Stimulated activated CD4-positive, alpha-beta T cell treated with anti-CD3 and anti-CD28 coated beads, Interleukin-15, amount 100 ng/mL, for 48 hours (primary cell): Measurements from ENCODE around the gene DICER1.
"Not testable (repeated sequence)": the region's sequence is repeated elsewhere in the genome, so short reads cannot be mapped to it uniquely, and the experiment has no call there.

ENCODE experiments used
- DNase-seq, 2 donors: peaks; one replicate each; pipeline ENCODE4 v3.0.0-alpha.2; 2020; ENCODE audit warnings: low read depth in 2 of 2

Gene DICER1

DNA sequence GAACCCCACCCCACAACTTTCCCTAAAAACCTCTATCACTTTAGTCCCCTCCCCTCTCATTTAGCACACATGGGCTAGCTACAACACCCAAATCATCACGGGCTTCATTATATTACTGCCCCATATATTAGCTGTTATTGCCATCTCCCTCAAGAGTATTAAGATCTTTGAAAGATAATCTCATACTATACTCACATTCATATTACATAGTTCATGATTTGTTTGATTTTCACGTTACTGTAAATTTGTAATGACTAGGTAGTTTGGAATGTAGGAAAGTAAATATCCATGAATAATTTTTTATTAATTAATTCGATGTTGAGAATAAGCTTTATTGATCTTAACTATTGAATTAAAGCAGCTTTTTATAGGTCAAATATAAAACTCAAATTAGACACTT, 7.9 kb downstream of the DICER1 start:
- DNase-seq = no peak

DNA sequence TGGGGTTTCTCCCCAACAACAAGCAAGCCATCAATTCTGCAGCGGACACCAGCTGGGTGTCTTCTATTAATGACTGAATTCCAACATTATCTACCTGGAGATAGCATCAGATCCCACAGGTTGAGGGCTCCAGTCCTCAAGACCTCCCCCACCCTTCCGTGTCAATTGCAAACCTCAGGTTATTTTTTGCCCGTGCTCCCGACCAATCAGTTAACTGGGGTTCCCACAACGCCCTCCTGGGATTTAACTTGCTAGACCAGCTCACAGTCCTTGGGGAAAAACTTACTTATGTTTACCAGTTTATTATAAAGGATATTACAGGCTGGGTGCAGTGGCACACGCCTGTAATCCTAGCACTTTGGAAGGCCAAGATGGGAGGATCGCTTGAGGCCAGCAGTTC, 9.7 kb downstream of the DICER1 start:
- no peak for DNase-seq

DNA sequence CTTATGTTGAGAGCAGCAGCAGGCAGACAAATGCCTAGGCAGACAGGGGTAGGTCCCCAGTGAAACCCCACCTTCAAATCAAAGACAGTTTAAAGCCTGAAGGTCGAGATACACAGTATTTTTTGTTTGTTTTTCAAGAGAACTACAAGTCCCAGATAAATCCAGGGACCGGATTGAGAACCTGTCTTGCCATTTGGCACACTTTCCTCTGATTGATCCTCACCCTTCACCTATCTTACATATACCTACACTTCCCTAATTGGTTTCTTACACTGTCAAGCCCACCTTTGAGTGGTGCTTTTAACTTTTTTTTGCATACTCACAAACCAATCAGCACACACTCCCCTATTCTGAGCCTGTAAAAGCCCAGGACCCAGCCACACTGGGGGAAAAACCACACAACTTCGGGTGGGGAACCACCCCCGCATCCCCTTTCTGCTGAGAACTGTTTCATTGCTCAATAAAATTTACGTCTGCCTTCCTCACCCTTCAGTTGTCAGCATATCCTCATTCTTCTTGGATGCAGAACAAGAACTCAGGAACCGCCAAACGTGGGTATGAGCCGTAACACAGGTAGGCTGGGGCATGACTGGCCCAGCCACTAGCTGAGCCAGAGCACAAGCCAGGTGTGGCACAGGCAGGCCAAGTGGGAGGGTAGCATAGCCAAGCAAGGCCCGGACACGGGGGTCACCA, 11.1 kb downstream of the DICER1 start:
- DNase-seq = no peak

DNA sequence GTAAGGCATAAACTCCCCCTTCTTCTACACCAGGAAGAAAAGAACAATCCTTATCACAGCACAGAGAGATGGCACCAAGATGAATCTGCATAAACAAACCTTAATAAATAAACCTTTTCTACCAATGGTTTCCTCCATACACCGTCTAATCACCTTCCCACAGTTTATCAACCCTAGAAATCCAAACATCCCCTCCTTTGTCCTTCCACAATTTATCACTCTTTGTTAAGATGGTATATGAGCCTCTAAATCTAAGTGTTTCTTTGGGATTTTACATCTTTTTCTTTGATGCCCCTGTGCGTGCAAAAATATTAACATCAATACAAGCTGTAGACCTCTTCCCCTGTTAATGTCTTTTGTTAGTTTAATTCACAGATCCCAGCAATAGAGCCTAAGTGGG, 12.5 kb downstream of the DICER1 start:
- DNase-seq = no peak

DNA sequence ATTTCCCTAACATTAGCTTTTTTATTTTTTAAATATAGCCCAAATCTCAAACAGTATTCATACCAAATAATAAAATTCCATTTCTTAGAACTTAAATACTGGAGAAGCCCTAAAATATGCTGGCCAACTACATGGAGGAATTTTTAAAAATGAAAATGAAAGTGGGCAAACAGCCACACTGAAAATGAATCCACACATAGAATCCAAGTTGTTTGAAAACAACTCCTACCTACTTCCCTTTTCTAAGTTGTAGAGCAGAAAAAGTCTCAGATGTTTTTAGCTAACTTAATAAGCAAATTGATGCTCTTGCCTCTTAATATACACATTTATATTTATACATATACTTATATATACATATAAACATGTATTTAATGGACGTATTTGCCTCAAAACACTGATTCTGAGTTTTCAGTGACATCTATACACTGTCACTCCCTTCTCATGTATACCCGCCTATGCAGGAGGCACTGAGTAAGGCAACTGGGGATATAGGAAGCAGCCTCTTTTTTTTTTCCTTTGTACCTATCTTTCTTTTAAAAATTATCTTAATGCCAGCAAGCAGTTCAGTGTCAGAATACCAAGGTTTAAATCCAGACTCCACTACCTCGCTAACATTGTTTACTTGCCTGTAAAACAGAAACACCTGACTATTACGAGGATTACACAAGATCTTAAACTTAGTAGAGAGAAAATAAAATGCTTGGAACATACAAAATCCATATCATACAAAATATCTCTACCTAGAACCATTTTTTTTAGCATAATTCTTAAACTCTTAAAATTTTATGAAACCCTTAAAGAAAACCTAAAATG, 13.3 kb downstream of the DICER1 start:
- DNase-seq = no peak

DNA sequence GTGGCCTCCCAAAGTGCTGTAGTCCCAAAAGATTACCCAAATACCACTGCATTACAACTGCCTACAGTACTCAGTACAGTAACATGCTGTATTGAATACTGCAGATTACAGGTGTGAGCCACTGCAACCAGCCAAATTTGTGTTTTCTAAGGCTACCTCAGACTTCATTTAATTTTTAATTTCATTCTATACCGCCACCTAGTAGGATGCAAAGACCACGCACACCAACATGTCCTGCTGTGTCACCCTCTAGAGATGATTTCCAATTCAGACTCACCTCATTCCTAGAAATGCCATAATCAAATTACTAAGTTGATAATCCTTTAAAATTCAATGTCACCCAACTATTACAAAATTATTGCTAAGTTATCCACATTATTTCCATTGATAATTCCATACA, 15.1 kb downstream of the DICER1 start:
- no peak for DNase-seq

DNA sequence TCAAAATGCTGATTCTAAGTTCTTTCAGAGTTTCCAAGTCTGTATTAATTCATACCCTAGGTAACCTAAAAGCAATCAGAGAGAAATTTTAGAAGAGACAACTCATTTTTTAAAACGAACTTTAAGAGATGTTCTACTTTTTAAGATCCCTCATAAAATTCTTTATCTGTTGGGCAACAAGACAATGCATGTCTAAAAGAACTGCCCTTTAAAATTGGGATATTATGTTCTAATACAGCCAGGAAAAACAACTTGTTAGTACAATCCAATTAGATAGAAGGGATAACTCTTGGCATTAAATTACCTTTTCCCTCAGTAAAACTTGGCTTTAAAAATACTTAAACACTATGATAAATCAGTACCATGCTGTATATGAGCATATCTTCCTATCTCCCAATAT, 15.6 kb downstream of the DICER1 start:
- DNase-seq = no peak

DNA sequence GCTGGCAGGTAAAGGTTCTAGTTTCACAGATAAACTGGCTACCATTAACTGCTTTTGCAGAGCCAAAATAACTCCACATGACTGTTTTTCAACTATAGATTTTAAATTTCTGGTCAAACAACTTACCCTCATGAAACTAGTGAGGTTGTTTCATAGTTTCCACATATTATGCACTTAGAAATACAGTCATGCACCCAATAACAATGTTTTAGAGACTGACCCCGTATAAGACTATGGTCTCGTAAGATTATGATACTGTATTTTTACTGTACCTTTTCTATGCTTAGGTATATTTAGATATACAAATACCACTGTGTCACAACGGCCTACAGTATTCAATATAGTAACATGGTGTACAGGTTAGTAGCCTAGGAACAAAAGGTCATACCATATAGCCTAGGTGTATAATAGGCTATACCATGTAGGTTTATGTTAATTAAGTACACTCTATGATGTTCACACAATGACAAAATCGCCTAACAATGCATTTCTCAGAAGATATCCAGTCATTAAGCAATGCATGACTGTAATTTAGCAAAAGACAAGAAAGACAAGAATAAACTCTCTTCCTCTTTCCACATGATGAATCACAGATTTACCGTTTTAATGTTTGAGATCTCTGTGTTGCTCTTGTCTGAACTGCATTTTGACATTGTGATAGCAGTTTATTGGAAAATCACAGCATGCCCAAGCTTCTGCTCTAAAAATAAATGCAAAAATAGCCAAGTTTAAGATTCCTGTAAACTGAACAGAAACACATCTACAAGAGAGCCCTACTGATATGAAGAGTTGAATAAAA, 17.1 kb downstream of the DICER1 start:
- DNase-seq = no peak

DNA sequence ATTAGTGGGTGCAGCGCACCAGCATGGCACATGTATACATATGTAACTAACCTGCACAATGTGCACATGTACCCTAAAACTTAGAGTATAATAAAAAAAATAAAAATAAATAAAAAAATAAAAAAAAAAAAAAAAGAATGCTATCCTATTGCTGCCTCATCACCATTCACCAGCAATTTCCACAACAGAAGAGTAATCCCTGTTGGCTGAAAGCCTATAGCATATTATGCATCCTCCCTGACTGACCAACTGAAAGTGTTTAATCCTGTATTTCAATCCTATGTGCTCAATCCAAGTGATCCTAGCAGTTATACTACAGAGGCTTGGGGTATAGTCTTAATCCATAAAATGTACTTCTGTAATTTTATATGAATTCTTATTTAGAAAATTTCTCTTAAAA, 18.5 kb downstream of the DICER1 start:
- no peak for DNase-seq

DNA sequence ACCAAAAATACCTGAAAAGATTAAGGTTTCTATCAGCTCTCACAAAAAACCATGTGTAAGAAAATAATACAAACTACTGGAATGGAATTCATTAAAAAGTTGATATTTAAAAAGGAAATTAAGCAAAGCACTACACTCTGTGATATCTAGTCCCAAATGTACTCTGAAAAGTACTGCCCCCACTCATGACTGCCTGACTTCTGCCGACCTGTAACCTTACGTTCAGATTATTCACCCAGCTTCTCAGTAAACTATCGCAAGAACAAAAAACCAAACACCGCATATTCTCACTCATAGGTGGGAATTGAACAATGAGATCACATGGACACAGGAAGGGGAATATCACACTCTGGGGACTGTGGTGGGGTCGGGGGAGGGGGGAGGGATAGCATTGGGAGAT, 18.9 kb downstream of the DICER1 start:
- DNase-seq = not testable (repeated sequence)

DNA sequence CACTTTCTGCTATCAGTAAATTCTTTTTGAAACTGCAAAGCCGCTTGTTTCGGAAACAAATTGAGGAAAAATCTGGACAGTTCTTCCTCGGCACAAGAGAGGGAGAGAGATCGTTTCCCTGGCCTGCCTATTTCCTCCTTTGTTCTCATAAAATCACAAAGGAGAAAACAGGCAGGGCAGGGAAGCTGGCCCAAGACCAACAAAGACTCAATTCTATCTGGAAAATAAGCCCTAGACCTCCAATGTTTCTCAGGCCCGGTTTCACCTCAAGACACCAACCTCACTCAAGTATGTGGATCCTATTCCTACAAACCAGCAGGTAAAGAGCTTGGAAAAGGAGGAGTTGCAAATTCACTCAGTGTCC, 19.5 kb downstream of the DICER1 start:
- DNase-seq = no peak

DNA sequence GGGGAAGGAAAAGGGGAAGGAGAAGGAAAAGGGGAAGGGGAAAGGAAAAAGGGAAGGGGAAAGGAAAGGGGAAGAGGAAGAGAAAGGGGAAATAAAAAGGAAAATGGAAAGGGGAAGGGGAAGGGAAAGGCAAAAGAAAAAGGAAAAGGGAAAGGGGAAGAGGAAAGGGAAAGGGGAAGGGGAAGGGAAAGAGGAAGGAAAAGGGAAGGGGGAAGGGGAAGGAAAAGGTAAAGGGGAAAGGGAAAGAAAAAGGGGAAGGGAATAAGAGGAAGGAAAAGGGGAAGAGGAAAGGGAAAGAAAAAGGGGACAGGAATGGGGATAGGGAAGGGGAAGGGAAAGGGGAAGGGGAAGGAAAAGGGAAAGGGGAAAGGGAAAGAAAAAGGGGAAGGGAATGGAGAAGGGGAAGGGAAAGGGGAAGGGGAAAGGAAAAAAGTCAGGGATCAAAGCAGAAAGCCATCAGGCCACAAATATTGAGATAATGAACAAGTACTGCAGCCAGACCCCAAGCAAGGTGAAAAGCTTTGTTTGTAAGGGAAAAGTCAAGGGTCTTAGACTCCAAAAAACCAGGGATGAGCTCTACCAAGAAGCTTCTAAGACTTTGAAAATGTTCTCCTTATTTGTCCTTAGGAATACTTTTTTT, 20.0 kb downstream of the DICER1 start:
- DNase-seq = no peak

DNA sequence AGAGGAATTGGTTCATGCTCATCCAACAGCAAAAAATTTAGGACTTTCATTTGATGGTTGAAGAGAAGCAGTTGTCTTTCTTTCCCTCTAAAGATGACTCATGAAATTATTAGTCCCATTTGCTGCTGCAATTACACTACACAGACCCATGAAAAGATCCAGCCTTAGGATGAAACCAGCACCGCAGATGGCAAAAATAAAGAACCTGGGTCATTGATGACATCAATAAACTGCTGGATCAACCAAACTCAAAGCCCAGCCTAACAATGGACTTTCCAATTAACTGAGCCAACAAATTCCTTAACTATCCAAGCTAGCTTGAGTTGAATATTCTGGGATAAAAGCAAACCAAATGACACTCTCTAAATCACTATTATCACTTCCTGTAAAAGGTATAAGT, 20.7 kb downstream of the DICER1 start:
- no peak for DNase-seq

DNA sequence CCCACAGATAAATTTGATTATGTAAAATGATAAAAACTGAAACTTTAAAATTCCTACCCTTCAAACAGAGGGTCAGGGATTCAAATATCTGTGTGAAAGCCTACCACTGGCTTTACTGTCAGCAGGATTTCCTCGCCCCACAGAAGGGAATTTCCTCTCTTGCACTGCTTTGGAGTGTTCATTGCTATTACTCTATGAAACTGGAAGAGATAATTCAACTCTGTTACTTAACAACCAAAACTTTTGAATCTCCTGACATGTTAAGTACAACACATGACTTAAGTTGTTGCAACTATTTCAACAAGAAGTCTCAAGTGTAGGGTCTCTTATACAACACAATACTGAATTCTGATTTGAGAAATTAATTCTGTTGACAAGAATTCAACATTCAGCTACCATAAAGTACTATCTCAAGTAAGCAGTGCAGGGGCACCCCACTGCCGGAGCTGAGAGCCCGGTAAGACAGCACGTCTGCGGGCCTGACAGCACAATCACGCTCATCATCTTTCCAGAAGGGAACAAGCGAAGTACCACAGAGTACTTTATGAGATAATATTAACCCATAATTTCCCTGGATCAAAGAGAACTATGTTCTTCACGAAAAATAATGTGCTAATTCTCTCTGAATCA, 22.9 kb downstream of the DICER1 start:
- DNase-seq = no peak

DNA sequence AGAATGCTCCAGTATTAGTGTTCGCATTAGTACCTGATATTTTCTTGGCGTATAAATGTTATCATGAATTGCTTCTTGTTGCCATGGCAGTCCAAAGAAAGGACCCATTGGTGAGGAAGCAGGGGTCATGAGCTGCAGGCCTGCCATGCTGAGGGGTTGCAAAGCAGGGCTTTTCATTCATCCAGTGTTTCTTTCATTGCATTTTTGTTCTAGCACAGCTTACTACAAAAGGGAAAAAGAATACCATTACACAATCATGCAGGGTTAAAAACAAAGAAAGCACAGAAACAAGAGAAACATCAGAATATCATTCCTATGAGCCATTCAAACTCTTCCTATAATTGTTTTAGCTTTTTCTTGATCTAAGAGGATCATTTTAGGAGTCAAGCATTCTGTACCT, 24.0 kb downstream of the DICER1 start:
- no peak for DNase-seq

DNA sequence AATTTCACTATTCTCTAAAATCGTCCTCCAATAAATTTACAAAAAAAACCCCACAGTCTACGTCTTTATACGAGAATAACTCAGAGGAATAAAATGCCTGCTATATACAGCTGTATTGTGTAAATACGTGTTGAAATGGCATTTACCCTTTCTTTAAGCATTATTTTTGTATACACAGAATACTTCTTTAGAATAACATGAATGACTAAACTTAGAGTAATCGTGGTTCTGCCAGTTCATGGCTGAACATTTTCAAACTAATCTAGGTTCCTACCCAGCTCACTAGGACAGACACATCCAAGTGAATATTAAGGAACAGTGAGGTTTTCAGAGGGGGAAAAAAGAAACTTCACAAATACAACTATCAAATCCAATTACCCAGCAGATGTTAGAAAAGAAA, 24.6 kb downstream of the DICER1 start:
- no peak for DNase-seq

DNA sequence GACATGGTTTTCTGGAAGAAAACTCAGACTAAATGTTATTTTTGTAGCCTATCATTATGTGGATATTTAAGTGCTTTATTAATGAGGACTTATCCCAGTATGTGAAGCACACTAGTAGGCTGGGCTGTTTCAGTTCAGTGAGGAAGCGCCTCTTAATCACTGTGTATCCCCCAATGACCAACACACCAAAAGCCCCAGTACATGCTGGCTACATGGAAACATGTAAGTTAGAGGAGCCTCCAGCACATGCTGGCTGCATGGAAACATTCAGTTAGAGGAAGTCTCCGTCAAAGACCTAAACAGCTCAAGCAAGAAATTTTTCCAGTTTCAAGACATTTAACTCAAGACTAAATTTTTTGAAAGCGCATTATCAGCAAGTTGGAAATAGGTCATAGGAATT, 26.8 kb downstream of the DICER1 start:
- DNase-seq = no peak

DNA sequence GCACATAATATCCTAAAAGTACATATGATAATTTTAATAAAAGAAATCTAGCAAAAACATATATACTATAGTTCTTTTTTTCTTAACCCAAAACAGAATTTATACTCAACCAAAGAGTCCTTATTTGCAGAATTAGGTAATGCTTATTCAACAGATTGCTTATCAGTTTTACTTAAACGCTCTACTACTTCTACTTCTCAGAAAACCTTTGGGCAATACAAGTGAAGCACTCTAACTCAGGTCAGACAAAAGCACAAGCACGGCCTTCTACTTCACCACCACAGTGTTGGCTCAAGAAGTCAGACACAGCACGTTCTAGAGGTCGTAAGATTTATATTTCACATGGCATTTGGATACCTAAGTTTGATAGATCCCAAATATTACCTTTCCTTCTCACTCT, 29.2 kb downstream of the DICER1 start:
- DNase-seq = no peak

DNA sequence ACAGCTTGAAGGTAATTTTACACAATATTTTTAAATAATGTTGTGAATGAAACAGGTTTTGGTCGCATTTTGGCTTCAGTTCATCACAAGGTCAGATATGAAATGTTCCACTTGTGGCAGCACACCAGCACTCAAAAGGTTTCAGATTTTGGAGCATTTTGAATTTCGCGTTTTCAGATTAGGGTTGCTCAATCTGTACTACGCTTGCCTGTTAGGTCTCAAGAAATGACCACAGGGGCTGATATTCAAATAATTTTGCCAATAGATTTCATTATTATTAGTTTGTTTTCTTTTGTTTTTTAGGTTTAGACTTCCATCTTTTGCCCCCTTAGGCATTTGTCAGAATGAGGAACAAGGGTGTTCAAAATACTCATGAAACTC, 29.8 kb downstream of the DICER1 start:
- no peak for DNase-seq

DNA sequence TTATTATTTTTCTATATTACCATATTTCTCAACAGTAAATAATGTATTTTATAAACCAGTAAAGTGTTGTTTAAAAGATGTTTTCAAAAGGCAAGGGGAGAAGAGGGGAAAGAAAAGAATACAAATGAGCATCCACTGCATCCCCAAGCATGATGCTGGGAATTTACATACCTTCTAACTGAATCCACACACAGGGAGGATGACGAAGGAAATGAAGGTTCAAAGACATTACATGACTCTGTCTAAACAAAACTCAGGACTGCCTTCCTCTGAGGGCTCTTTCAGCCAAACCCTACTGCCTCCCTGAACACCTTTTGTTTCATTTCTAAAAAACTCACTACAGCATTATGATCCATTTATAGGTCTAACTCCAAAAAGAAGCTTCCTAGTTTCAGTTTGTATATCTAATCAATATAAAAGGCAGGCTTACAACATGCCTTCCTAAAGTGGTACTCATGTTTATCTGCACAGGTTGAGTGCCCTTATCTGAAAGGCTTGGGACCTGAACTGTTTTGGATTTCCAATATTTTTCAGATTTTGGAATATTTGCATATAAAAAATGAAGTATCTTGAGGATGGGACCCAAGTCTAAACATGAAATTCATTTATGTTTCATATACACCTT, 30.3 kb downstream of the DICER1 start:
- DNase-seq = no peak

DNA sequence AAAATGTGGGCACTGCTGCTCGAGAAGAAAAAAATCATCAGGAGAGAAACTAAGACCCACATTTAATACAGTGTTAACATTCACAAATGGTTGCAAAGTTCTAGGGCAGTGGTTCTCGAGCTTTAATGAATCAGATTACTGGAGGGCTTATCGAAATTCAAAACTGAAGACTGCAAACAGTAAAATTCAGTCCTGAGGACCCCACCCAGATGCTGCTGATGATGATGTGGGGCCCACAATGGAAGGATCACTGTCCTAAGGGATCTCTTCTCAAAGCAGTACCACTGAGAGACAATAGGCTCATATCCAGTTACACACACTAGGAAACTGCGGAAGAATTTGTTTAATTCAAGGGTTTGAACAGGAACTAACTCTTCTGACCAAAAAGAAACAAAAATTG, 31.4 kb downstream of the DICER1 start:
- no peak for DNase-seq
